Measurements from ENCODE around the gene SFT2D3. TPM values are rescaled to one million over a fixed set of nuclear protein-coding genes. Genes with fewer than 3 reads are reported as not detected.

Gene SFT2D3
- total and polyA plus RNA-seq, 10 donors, result 3.7 to 13.2 (median 8.9) TPM

- WGBS, 5 donors, result 94 to 97% (median 94%) methylated on average over 9 of the region's 9 CpGs
- DNase-seq, result no peak
- no peak for TF ChIP-seq POLR2AphosphoS5 (IDR thresholded peaks at IDR 0.05)
- TF ChIP-seq POLR2A (IDR thresholded peaks at IDR 0.05), result no peak
- TF ChIP-seq, protein P1, sequence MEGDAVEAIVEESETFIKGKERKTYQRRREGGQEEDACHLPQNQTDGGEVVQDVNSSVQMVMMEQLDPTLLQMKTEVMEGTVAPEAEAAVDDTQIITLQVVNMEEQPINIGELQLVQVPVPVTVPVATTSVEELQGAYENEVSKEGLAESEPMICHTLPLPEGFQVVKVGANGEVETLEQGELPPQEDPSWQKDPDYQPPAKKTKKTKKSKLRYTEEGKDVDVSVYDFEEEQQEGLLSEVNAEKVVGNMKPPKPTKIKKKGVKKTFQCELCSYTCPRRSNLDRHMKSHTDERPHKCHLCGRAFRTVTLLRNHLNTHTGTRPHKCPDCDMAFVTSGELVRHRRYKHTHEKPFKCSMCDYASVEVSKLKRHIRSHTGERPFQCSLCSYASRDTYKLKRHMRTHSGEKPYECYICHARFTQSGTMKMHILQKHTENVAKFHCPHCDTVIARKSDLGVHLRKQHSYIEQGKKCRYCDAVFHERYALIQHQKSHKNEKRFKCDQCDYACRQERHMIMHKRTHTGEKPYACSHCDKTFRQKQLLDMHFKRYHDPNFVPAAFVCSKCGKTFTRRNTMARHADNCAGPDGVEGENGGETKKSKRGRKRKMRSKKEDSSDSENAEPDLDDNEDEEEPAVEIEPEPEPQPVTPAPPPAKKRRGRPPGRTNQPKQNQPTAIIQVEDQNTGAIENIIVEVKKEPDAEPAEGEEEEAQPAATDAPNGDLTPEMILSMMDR (IDR thresholded peaks at IDR 0.05 in 8 of 11, conservative IDR thresholded peaks at IDR 0.05 in 3 of 11), result no peak
- Histone ChIP-seq H3K27me3 (replicated peaks in 1 of 7) (peaks cover 0 to 10% (median 0%) of the 10 kb centered on the region in 7 donors), H3K36me3 (no peaks in the 10 kb centered on the region), H3K4me3 (no peak overlapping the region), H3K27ac (no peak overlapping the region), H3K9me3 (peaks cover 0 to 20% (median 19%) of the 10 kb centered on the region in 8 donors), H3K4me1 (peaks cover 0 to 13% (median 10%) of the 10 kb centered on the region in 6 donors)
- intact Hi-C loops (cut with DNase I; ENCODE audit: low total_unique reads), result no loop called here
Observed at GRCh38 chr2:127694986-127695385, 6.3 kb upstream of the SFT2D3 start.

- no peaks in the 10 kb centered on the region for H3K36me3 ChIP-seq
- peak; percentile 90 for DNase-seq
- peaks cover 0 to 21% (median 17%) of the 10 kb centered on the region in 6 donors for H3K4me1 ChIP-seq
- no peak overlapping the region for H3K27ac ChIP-seq
- 29 to 63% (median 42%) methylated on average over 39 to 52 of the region's 52 CpGs for WGBS, 5 donors
- intact Hi-C loops (cut with DNase I; ENCODE audit: low total_unique reads), result no loop called here
- H3K4me3 ChIP-seq, result peak overlapping the region in 5 of 8 donors; percentile 6 to 57 (median 20)
- H3K9me3 ChIP-seq, result peaks cover 0 to 12% (median 11%) of the 10 kb centered on the region in 8 donors
- H3K27me3 ChIP-seq (replicated peaks in 1 of 7), result peaks cover 0 to 10% (median 0%) of the 10 kb centered on the region in 7 donors
- TF ChIP-seq POLR2AphosphoS5 (IDR thresholded peaks at IDR 0.05) (peak; percentile 19 to 66 (median 64)), POLR2A (IDR thresholded peaks at IDR 0.05) (no peak)
- TF ChIP-seq, protein P1 (IDR thresholded peaks at IDR 0.05 in 8 of 11, conservative IDR thresholded peaks at IDR 0.05 in 3 of 11), result peak; percentile 24 to 77 (median 59)
Observed at GRCh38 chr2:127695491-127696472, 5.5 kb upstream of the SFT2D3 start.

- Histone ChIP-seq H3K27me3 (replicated peaks in 1 of 7) (peaks cover 0 to 10% (median 0%) of the 10 kb centered on the region in 7 donors), H3K27ac (no peak overlapping the region), H3K4me3 (no peak overlapping the region), H3K36me3 (no peaks in the 10 kb centered on the region), H3K4me1 (peaks cover 4 to 29% (median 26%) of the 10 kb centered on the region in 6 donors), H3K9me3 (no peaks in the 10 kb centered on the region)
- TF ChIP-seq POLR2AphosphoS5 (IDR thresholded peaks at IDR 0.05) (no peak), POLR2A (IDR thresholded peaks at IDR 0.05) (no peak)
- TF ChIP-seq, protein P1 (IDR thresholded peaks at IDR 0.05 in 8 of 11, conservative IDR thresholded peaks at IDR 0.05 in 3 of 11), result no peak
- WGBS, 5 donors, result 82 to 91% (median 88%) methylated on average over 20 to 21 of the region's 21 CpGs
- intact Hi-C loops (cut with DNase I; ENCODE audit: low total_unique reads), result no loop called here
- DNase-seq, result no peak
Observed at GRCh38 chr2:127697482-127698180, 3.7 kb upstream of the SFT2D3 start.
